Ishikawa (cell line): ENCODE data around the gene ABCA2.

Experiments used
- CEBPB ChIP-seq: IDR thresholded peaks from 2 replicates; pipeline ENCODE4 v1.6.1; 2012
- CREB1 ChIP-seq: IDR thresholded peaks from 2 replicates; pipeline ENCODE4 v1.6.1; 2012; ENCODE audit warnings: low read depth
- EGR1 ChIP-seq: IDR thresholded peaks from 2 replicates; pipeline ENCODE4 v1.6.1; 2012
- EP300 ChIP-seq: IDR thresholded peaks from 2 replicates; pipeline ENCODE4 v1.6.1; 2012; ENCODE audit warnings: borderline replicate concordance
- FOXM1 ChIP-seq: IDR thresholded peaks from 2 replicates; pipeline ENCODE4 v1.6.1; 2012; ENCODE audit warnings: low read depth, borderline replicate concordance
- RAD21 ChIP-seq: IDR thresholded peaks from 2 replicates; pipeline ENCODE4 v1.6.1; 2012; ENCODE audit warnings: low read depth
- REST ChIP-seq: IDR thresholded peaks from 2 replicates; pipeline ENCODE4 v1.6.1; 2012; ENCODE audit warnings: low read depth, mild to moderate bottlenecking
- TAF1 ChIP-seq: IDR thresholded peaks from 2 replicates; pipeline ENCODE4 v1.6.1; 2012; ENCODE audit warnings: low read depth, mild to moderate bottlenecking
- TCF12 ChIP-seq: IDR thresholded peaks from 2 replicates; pipeline ENCODE4 v1.6.1; 2012; ENCODE audit warnings: low read depth
- TEAD4 ChIP-seq: IDR thresholded peaks from 2 replicates; pipeline ENCODE4 v1.6.1; 2012

GRCh38 chr9:137021568-137021978 is 6.5 kb downstream of the ABCA2 start:
- TF ChIP-seq RAD21 (no peak), TEAD4 (no peak), EGR1 (no peak), TAF1 (no peak), EP300 (no peak), TCF12 (no peak), CEBPB (no peak), REST (no peak), FOXM1 (no peak), CREB1 (no peak)
